ENCODE measurements around the gene TAGLN3. TPM values are rescaled to one million over a fixed set of nuclear protein-coding genes. Genes with fewer than 3 reads are reported as not detected.

TAGLN3 gene
- total RNA-seq, 2 donors from 2014 or later: not detected

- no peak overlapping the region for H3K4me3 ChIP-seq
- peak overlapping the region in 1 of 2 donors; percentile 29 for H3K27ac ChIP-seq
- TF ChIP-seq, protein P1, sequence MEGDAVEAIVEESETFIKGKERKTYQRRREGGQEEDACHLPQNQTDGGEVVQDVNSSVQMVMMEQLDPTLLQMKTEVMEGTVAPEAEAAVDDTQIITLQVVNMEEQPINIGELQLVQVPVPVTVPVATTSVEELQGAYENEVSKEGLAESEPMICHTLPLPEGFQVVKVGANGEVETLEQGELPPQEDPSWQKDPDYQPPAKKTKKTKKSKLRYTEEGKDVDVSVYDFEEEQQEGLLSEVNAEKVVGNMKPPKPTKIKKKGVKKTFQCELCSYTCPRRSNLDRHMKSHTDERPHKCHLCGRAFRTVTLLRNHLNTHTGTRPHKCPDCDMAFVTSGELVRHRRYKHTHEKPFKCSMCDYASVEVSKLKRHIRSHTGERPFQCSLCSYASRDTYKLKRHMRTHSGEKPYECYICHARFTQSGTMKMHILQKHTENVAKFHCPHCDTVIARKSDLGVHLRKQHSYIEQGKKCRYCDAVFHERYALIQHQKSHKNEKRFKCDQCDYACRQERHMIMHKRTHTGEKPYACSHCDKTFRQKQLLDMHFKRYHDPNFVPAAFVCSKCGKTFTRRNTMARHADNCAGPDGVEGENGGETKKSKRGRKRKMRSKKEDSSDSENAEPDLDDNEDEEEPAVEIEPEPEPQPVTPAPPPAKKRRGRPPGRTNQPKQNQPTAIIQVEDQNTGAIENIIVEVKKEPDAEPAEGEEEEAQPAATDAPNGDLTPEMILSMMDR (IDR thresholded peaks at IDR 0.05): no peak
- H3K9me3 ChIP-seq: no peaks in the 10 kb centered on the region
- H3K36me3 ChIP-seq: no peaks in the 10 kb centered on the region
- no peak for DNase-seq (ENCODE audit: low spot score)
- no peaks in the 10 kb centered on the region for H3K27me3 ChIP-seq (replicated peaks; ENCODE audit: insufficient read depth)
- H3K4me1 ChIP-seq (ENCODE audit: control insufficient read depth in 1 of 2, low read depth in 2 of 2): peaks cover 0 to 10% of the 10 kb centered on the region in 2 donors
- peak; percentile 73 for ATAC-seq (ENCODE audit: insufficient number of reproducible peaks, low FRiP score, low read depth)
Measured at GRCh38 chr3:112061152-112061551, 62.4 kb downstream of the TAGLN3 start.

Other genes starting within 250 kb of the TAGLN3 start
- gene PHLDB2, start 139.7 kb upstream of the TAGLN3 start, total RNA-seq: 100 to 1,000 TPM in 1 of 2 donors, 10 to 100 TPM in 1; 99.0 to 140 TPM
- gene ABHD10, start 19.9 kb upstream of the TAGLN3 start, total RNA-seq: 10 to 100 TPM in 1 of 2 donors, 1 to 10 TPM in 1; 9.6 to 13.2 TPM
- not detected for gene TMPRSS7, start 35.8 kb downstream of the TAGLN3 start, total RNA-seq
- 10 to 100 TPM in 1 of 2 donors, 1 to 10 TPM in 1; 8.8 to 19.6 TPM for gene C3orf52, start 87.5 kb downstream of the TAGLN3 start, total RNA-seq
- gene GCSAM, start 134.3 kb downstream of the TAGLN3 start, total RNA-seq: under 1 TPM in 1 of 2 donors, not detected in 1; 0.49 TPM

Data from thoracic aorta (tissue), 2 donors.